Astrocyte of the hippocampus (primary cell): Measurements from ENCODE around the gene AP1B1.
A peak's percentile ranks its signal among the peaks of the same experiment; 100 is the strongest.

Source experiments
- DNase-seq: peaks from one replicate; pipeline ENCODE4 v3.0.0; 2011; ENCODE audit warnings: low read depth, low spot score

Gene AP1B1

GRCh38 chr22:29313576-29314466 lies 74.5 kb downstream of the AP1B1 start:
- DNase-seq: no peak

GRCh38 chr22:29313126-29313575 lies 75.2 kb downstream of the AP1B1 start:
- DNase-seq: peak; percentile 63

GRCh38 chr22:29312218-29313125 lies 75.9 kb downstream of the AP1B1 start:
- DNase-seq: no peak

GRCh38 chr22:29311464-29312217 lies 76.7 kb downstream of the AP1B1 start:
- peak; percentile 57 for DNase-seq

- DNase-seq: peak; percentile 99
Measured at GRCh38 chr22:29310863-29311339, 77.5 kb downstream of the AP1B1 start.

- peak; percentile 16 for DNase-seq
Measured at GRCh38 chr22:29310065-29310862, 78.1 kb downstream of the AP1B1 start.

- DNase-seq: peak; percentile 35
Measured at GRCh38 chr22:29309332-29310064, 78.9 kb downstream of the AP1B1 start.

GRCh38 chr22:29308791-29309262 lies 79.5 kb downstream of the AP1B1 start:
- peak; percentile 76 for DNase-seq

GRCh38 chr22:29308148-29308790 lies 80.1 kb downstream of the AP1B1 start:
- no peak for DNase-seq

GRCh38 chr22:29307596-29308147 lies 80.7 kb downstream of the AP1B1 start:
- DNase-seq: no peak

GRCh38 chr22:29306835-29307595 lies 81.4 kb downstream of the AP1B1 start:
- peak; percentile 92 for DNase-seq

GRCh38 chr22:29306175-29306834 lies 82.1 kb downstream of the AP1B1 start, which contains the start of gene GAS2L1:
Gene GAS2L1 (plus strand): TSS chr22:29306650. CDS start chr22:29308106, 1,456 bp downstream.
- peak; percentile 94 for DNase-seq

- DNase-seq: no peak
Measured at GRCh38 chr22:29305836-29306174, 82.6 kb downstream of the AP1B1 start.

- no peak for DNase-seq
Measured at GRCh38 chr22:29302681-29303465, 85.5 kb downstream of the AP1B1 start.

GRCh38 chr22:29302402-29302680 lies 86.0 kb downstream of the AP1B1 start:
- no peak for DNase-seq

GRCh38 chr22:29301716-29302401 lies 86.5 kb downstream of the AP1B1 start:
- no peak for DNase-seq
